GM18505 (cell line): ENCODE results near the gene CD58.

Source experiments
- ATAC-seq: cut with Tn5 transposase; IDR thresholded peaks from one replicate; pipeline ENCODE4 v1.9.1; 2021; ENCODE audit not compliant: unreplicated experiment
- POLR2A ChIP-seq: IDR thresholded peaks from 4 replicates; pipeline ENCODE4 v1.6.1; 2011; ENCODE audit warnings: borderline replicate concordance; ENCODE audit not compliant: insufficient read depth, insufficient read length; ENCODE audit errors: extremely low read depth

Gene CD58

GRCh38 chr1:116493484-116494352 lies 77.1 kb downstream of the CD58 start:
- TF ChIP-seq POLR2A = no peak
- no peak for ATAC-seq

- ATAC-seq = no peak
- TF ChIP-seq POLR2A = no peak
Measured at GRCh38 chr1:116493036-116493435, 77.8 kb downstream of the CD58 start.

- no peak for ATAC-seq
- TF ChIP-seq POLR2A = no peak
Measured at GRCh38 chr1:116492358-116492811, 78.4 kb downstream of the CD58 start.

- TF ChIP-seq POLR2A = no peak
- no peak for ATAC-seq
Measured at GRCh38 chr1:116491700-116492357, 79.0 kb downstream of the CD58 start.

GRCh38 chr1:116490588-116490987 lies 80.2 kb downstream of the CD58 start:
- no peak for TF ChIP-seq POLR2A
- no peak for ATAC-seq

GRCh38 chr1:116489231-116489697 lies 81.6 kb downstream of the CD58 start:
- no peak for TF ChIP-seq POLR2A
- no peak for ATAC-seq

GRCh38 chr1:116488071-116488470 lies 82.8 kb downstream of the CD58 start:
- ATAC-seq = no peak
- no peak for TF ChIP-seq POLR2A

- TF ChIP-seq POLR2A = no peak
- no peak for ATAC-seq
Measured at GRCh38 chr1:116487583-116487982, 83.2 kb downstream of the CD58 start.

- no peak for TF ChIP-seq POLR2A
- ATAC-seq = no peak
Measured at GRCh38 chr1:116487031-116487430, 83.8 kb downstream of the CD58 start.

- TF ChIP-seq POLR2A = no peak
- no peak for ATAC-seq
Measured at GRCh38 chr1:116486424-116486823, 84.4 kb downstream of the CD58 start.

- TF ChIP-seq POLR2A = no peak
- no peak for ATAC-seq
Measured at GRCh38 chr1:116485976-116486375, 84.8 kb downstream of the CD58 start.

- peak; percentile 70 for ATAC-seq
Measured at GRCh38 chr1:116485071-116485735, 85.6 kb downstream of the CD58 start.

More at GRCh38 chr1:116485071-116485735, 85.6 kb downstream of the CD58 start:
- no peak for TF ChIP-seq POLR2A
